Uterus (tissue), 2 donors: Measurements from ENCODE around the gene TPO.

Experiments
- CTCF ChIP-seq, 4 experiments: fragments of 200-600 bp in 2 of 4; fragments of 450-650 bp in 2 of 4; sonication (generic) in 2 of 4; IDR thresholded peaks; one replicate each; pipeline ENCODE4 v1.5.1; 2016 to 2019; ENCODE audit warnings: antibody characterized with exemption in 4 of 4, mild to moderate bottlenecking in 2 of 4, moderate library complexity in 1 of 4
- POLR2A ChIP-seq, 2 donors: fragments of 450-650 bp; IDR thresholded peaks; one replicate each; pipeline ENCODE4 v1.6.1; 2016; ENCODE audit warnings: antibody characterized with exemption in 2 of 2, mild to moderate bottlenecking in 1 of 2, moderate library complexity in 1 of 2

- no peak for TF ChIP-seq CTCF (IDR thresholded peaks at IDR 0.05)
- no peak for TF ChIP-seq POLR2A (IDR thresholded peaks at IDR 0.05)
These were observed 45.7 kb upstream of the TPO start for GRCh38 chr2:1367601-1368000.
